HepG2 (cell line): ENCODE measurements around the gene CSNK2B. TPM values are rescaled to one million over a fixed set of nuclear protein-coding genes. Genes with fewer than 3 reads are reported as not detected.

Experiments used
- ATAC-seq: fragments of 200-7000 bp; cut with Tn5 transposase; 3 replicates; pipeline ENCODE4 v1.9.1; 2020; ENCODE audit warnings: mild to moderate bottlenecking, moderate library complexity
- BruUV-seq: library from RNA; stranded (reverse); fragments of 400-500 nt; replicated peaks from 2 replicates; lab custom pipeline; 2021; lab: Mats Ljungman, UMichigan
- CTCF ChIA-PET: fragments of 300-600 bp; formaldehyde crosslinking; extraction: SDS; loops from one replicate; lab custom pipeline; 2021; ENCODE audit warnings: low total read pairs, inconsistent platforms, low intra/inter-chr PET ratio; lab: Yijun Ruan, JAX
- POLR2A ChIA-PET: fragments of 350-600 bp; sonication (Branson Sonifier 250); formaldehyde crosslinking; loops from one replicate; lab custom pipeline; 2020; ENCODE audit warnings: antibody characterized with exemption, inconsistent platforms; lab: Yijun Ruan, JAX
- DNase-seq: peaks from one replicate; pipeline ENCODE4 v3.0.0-alpha.2; 2015; ENCODE audit warnings: low spot score
- FAIRE-seq: peaks from 3 replicates; lab custom pipeline; 2011; peaks lifted over from hg19 to GRCh38; lab: Jason Lieb, UNC
- H2AFZ ChIP-seq: one replicate; pipeline ENCODE4 v1.6.1; 2011; ENCODE audit warnings: low read length, inconsistent platforms
- H3K27ac ChIP-seq: fragments of 300-600 bp; 3 replicates; pipeline ENCODE4 v1.8.0; 2011; ENCODE audit warnings: mixed run types, mild to moderate bottlenecking, mixed read lengths, low read length, inconsistent platforms; ENCODE audit not compliant: insufficient read depth; ENCODE audit errors: extremely low read length
- H3K27me3 ChIP-seq, 2 experiments: fragments of 200-600 bp in 1 of 2; 2 replicates in 1 of 2; 3 replicates in 1 of 2; pipeline versions ENCODE4 v1.6.0 to v1.8.0; 2011; ENCODE audit warnings: low read length in 2 of 2, mild to moderate bottlenecking in 2 of 2, moderate library complexity in 2 of 2, inconsistent platforms in 1 of 2; ENCODE audit not compliant: insufficient read depth in 2 of 2, control insufficient read depth in 1 of 2
- H3K36me3 ChIP-seq, 2 experiments: fragments of 200-600 bp in 1 of 2; replicated peaks in 1 of 2; 2 replicates in 1 of 2; 3 replicates in 1 of 2; pipeline versions ENCODE4 v1.5.1 to v1.8.0; 2011; ENCODE audit warnings: low read length in 2 of 2, inconsistent platforms in 1 of 2; ENCODE audit not compliant: insufficient read depth in 2 of 2, control insufficient read depth in 1 of 2
- H3K4me1 ChIP-seq: 2 replicates; pipeline ENCODE4 v1.5.1; 2012; ENCODE audit warnings: low read length, inconsistent platforms; ENCODE audit not compliant: insufficient read depth
- H3K4me2 ChIP-seq: 2 replicates; pipeline ENCODE4 v1.6.0; 2011; ENCODE audit warnings: low read depth, low read length, inconsistent platforms
- H3K4me3 ChIP-seq, 3 experiments: fragments of 200-600 bp in 1 of 3; sonication (generic), shearing (Covaris generic) in 1 of 3; replicated peaks in 1 of 3; 2 replicates each; pipeline ENCODE4 v1.5.1; 2011 to 2016; ENCODE audit warnings: low read length in 3 of 3, inconsistent platforms in 2 of 3, low read depth in 2 of 3, mild to moderate bottlenecking in 2 of 3, control low read depth in 1 of 3, mixed read lengths in 1 of 3; ENCODE audit not compliant: insufficient read depth in 1 of 3
- H3K79me2 ChIP-seq: one replicate; pipeline ENCODE4 v1.6.1; 2011; ENCODE audit warnings: low read length, inconsistent platforms; ENCODE audit not compliant: insufficient read depth
- H3K9ac ChIP-seq: 2 replicates; pipeline ENCODE4 v1.6.0; 2011; ENCODE audit warnings: mild to moderate bottlenecking, low read depth, low read length, inconsistent platforms; ENCODE audit not compliant: insufficient read depth
- H3K9me3 ChIP-seq: 2 replicates; pipeline ENCODE4 v1.5.1; 2012; ENCODE audit warnings: mild to moderate bottlenecking, low read length
- H4K20me1 ChIP-seq: 2 replicates; pipeline ENCODE4 v1.6.0; 2011; ENCODE audit warnings: inconsistent platforms, mild to moderate bottlenecking, low read length, moderate library complexity; ENCODE audit not compliant: insufficient read depth
- AGO2 ChIP-seq: fragments of 200-400 bp; formaldehyde crosslinking; optimal IDR thresholded peaks from 2 replicates; pipeline ENCODE3; 2017; ENCODE audit warnings: mild to moderate bottlenecking, low read depth, low read length, moderate library complexity
- CBFB ChIP-seq: sonication (generic); formaldehyde crosslinking; IDR thresholded peaks from 2 replicates; pipeline ENCODE4 v1.4.0; 2020; ENCODE audit warnings: missing genetic modification reagents
- GABPB1 ChIP-seq: IDR thresholded peaks from 2 replicates; pipeline ENCODE4 v1.6.1; 2016; ENCODE audit warnings: mild to moderate bottlenecking, missing genetic modification reagents, moderate library complexity, missing compliant biosample characterization
- KDM1A ChIP-seq: IDR thresholded peaks from 2 replicates; pipeline ENCODE4 v1.6.1; 2016; ENCODE audit warnings: missing compliant biosample characterization
- MTF2 ChIP-seq: sonication (generic); formaldehyde crosslinking; IDR thresholded peaks from 2 replicates; pipeline ENCODE4 v1.5.0; 2020; ENCODE audit warnings: missing genetic modification reagents, borderline replicate concordance
- NPAS2 ChIP-seq: sonication (generic); formaldehyde crosslinking; IDR thresholded peaks from 2 replicates; pipeline ENCODE4 v1.8.0; 2022; ENCODE audit warnings: mild to moderate bottlenecking, missing genetic modification reagents, borderline replicate concordance
- NRL ChIP-seq: sonication (generic); formaldehyde crosslinking; IDR thresholded peaks from 2 replicates; pipeline ENCODE4 v1.5.0; 2020; ENCODE audit warnings: missing genetic modification reagents, mild to moderate bottlenecking, moderate library complexity, borderline replicate concordance
- PCBP1 ChIP-seq: fragments of 200-400 bp; formaldehyde crosslinking; IDR thresholded peaks from 2 replicates; pipeline ENCODE4 v1.6.1; 2017; ENCODE audit warnings: mild to moderate bottlenecking, low read depth, low read length, borderline replicate concordance
- RBM39 ChIP-seq: fragments of 200-400 bp; formaldehyde crosslinking; IDR thresholded peaks from one replicate; pipeline ENCODE4 v1.6.1; 2018; ENCODE audit warnings: antibody characterized with exemption, mild to moderate bottlenecking, low read depth, low read length; ENCODE audit not compliant: poor library complexity, severe bottlenecking
- ZBTB38 ChIP-seq: sonication (generic); formaldehyde crosslinking; IDR thresholded peaks from 2 replicates; pipeline ENCODE4 v1.5.1; 2020; ENCODE audit warnings: mild to moderate bottlenecking, missing genetic modification reagents
- ZNF101 ChIP-seq: sonication (generic); formaldehyde crosslinking; IDR thresholded peaks from 2 replicates; pipeline ENCODE4 v1.4.0; 2020; ENCODE audit warnings: mild to moderate bottlenecking, low read depth, missing genetic modification reagents, borderline replicate concordance
- ZNF234 ChIP-seq: sonication (generic); formaldehyde crosslinking; conservative IDR thresholded peaks from 2 replicates; pipeline ENCODE4 v1.5.1; 2020; ENCODE audit warnings: mild to moderate bottlenecking, missing genetic modification reagents
- WGBS: methylation state at CpG from one replicate; pipeline ENCODE4 v1.1.6; 2017; ENCODE audit warnings: low lambda C conversion rate; 5-methylcytosine and 5-hydroxymethylcytosine counted together
- in situ Hi-C: cut with HindIII; loops from 2 replicates; pipeline ENCODE4 v1.10.0; 2017; ENCODE audit warnings: low pct_unique_long_range_greater_than_20kb; ENCODE audit not compliant: extremely low pct_ligation_motif_present
- intact Hi-C: fragments of 100-400 bp; cut with micrococcal nuclease; formaldehyde crosslinking; loops from one replicate; pipeline ENCODE4 v1.10.0; 2022; ENCODE audit not compliant: unreplicated experiment
- polyA plus RNA-seq, 8 experiments: library from polyadenylated mRNA; depleted of rRNA in 3 of 8; stranded (reverse) in 7 of 8; unstranded in 1 of 8; fragments of >200 nt; fragmentation: Illumina TruSeq in 4 of 8; extraction: Trizol in 4 of 8; gene quantifications; 2 replicates each; pipeline versions ENCODE4 v1.2.1 to v1.2.3, GENCODE V29; 2011 to 2016; ENCODE audit warnings: low read depth in 4 of 8, missing spikeins in 1 of 8, mixed read lengths in 1 of 8; ENCODE audit not compliant: insufficient read depth in 1 of 8
- total RNA-seq, 5 experiments: library from RNA; depleted of rRNA; stranded (reverse); fragments of >200 nt; fragmentation: Illumina TruSeq; extraction: Trizol; gene quantifications; 2 replicates each; pipeline ENCODE4 v1.2.3, GENCODE V29; 2016; ENCODE audit warnings: low read depth in 1 of 5
- TF ChIP-seq, protein P1 (sequence below): sonication (generic); formaldehyde crosslinking; conservative IDR thresholded peaks from 2 replicates; pipeline ENCODE4 v1.4.0; 2020; ENCODE audit warnings: missing genetic modification reagents
- TF ChIP-seq, protein P2 (sequence below): sonication (generic); formaldehyde crosslinking; IDR thresholded peaks from 2 replicates; pipeline ENCODE4 v1.4.0; 2020; ENCODE audit warnings: missing genetic modification reagents
- TF ChIP-seq, protein P3 (sequence below): IDR thresholded peaks from 2 replicates; pipeline ENCODE4 v1.6.1; 2016; ENCODE audit warnings: mild to moderate bottlenecking
- TF ChIP-seq, protein P4 (sequence below): sonication (generic); formaldehyde crosslinking; IDR thresholded peaks from 2 replicates; pipeline ENCODE4 v1.4.0; 2020; ENCODE audit warnings: missing genetic modification reagents

Gene CSNK2B
- total and polyA plus RNA-seq, 2 of the 13 experiments (the other 11 are each of a cell fraction or from before 2014, with no cell fraction given): 111 to 296 TPM

DNA sequence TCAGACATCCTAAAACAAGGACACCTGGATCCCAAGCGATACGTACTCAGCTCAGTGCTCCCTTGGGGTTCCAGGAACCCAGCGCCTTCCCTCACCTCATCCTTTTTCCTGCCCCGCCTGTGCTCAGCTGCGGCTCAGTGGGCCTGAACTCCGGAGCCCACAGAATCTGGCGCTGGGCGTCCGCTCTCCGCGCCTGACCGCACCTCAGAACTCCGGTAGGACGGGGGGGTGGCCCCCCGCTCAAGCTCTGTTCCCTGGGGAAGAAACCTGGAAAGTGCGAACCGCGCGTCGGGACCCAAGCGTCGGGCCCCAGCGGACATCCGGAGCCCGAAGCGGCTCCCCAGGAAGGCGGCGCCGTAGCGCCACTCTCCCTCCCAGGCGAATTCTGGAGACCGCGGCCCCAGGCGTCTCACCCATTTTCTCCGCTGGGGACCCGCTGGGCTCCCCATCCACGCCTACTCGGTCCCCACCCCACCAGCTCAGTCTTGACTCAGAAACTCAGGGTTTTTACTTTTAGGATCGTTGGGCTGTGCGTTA lies 15.3 kb downstream of the CSNK2B start (continued):
- peak; percentile 40 for TF ChIP-seq AGO2
- TF ChIP-seq KDM1A (CRISPR knock-in tag): no peak
- TF ChIP-seq NRL (CRISPR knock-in tag): no peak
- TF ChIP-seq PCBP1: 0 out of 2 replicates have a peak, but pooled peaks have one; percentile 31
- TF ChIP-seq GABPB1: peak; percentile 13; the same call in 1 of the 2 replicates
- TF ChIP-seq, protein P1, sequence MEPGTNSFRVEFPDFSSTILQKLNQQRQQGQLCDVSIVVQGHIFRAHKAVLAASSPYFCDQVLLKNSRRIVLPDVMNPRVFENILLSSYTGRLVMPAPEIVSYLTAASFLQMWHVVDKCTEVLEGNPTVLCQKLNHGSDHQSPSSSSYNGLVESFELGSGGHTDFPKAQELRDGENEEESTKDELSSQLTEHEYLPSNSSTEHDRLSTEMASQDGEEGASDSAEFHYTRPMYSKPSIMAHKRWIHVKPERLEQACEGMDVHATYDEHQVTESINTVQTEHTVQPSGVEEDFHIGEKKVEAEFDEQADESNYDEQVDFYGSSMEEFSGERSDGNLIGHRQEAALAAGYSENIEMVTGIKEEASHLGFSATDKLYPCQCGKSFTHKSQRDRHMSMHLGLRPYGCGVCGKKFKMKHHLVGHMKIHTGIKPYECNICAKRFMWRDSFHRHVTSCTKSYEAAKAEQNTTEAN (CRISPR knock-in tag): no peak
- TF ChIP-seq ZBTB38: peak; percentile 14; the same call in 1 of the 2 replicates
- TF ChIP-seq ZNF101 (CRISPR knock-in tag): no peak
- TF ChIP-seq, all 625 proteins: peak for 8

DNA sequence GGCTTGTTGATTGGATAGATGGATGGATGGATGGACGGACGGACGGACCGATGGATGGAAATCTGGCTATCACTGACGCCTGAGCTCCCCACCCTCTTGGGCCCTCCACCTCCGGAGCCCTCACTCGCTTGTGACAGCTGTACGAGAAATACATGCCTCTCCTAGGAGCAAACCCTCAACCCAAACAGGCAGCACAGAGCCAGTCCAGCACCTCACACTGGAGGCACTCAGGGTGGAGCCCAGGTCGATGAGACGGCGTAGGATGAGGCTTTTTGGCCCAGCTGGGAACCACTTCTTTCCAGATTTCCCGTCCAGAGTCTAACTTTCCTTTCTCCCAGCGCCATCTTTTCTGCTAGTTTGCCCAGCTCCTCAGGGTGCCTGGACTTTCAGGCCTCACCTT lies 17.7 kb downstream of the CSNK2B start:
- no peak for FAIRE-seq
- WGBS: 92% methylated on average over 12 of the region's 13 CpGs
- BruUV-seq: no TSS peak
- H2AFZ ChIP-seq: no peak overlapping the region
- POLR2A ChIA-PET: interaction anchor here (1.4 to 3.2 kb wide), 5 partner anchors 18 to 147 kb away, joined by 3 to 14 read pairs (median 6); partner anchors contain the start of genes BAG6, CSNK2B and GPANK1
- no peaks in the 10 kb centered on the region for H4K20me1 ChIP-seq
- no peak overlapping the region for H3K9ac ChIP-seq
- ATAC-seq: peak; percentile 4; the same call in 2 of the 3 replicates
- H3K4me2 ChIP-seq: peak overlapping the region; percentile 82; the same call in 1 of the 2 replicates
- H3K4me1 ChIP-seq: peaks cover 26% of the 10 kb centered on the region
- H3K4me3 ChIP-seq: no peak overlapping the region
- peaks cover 17% of the 10 kb centered on the region in 2 experiments; a peak in 4 of 5 replicates for H3K36me3 ChIP-seq
- H3K79me2 ChIP-seq: no peaks in the 10 kb centered on the region
- intact Hi-C loops: loop anchor here (5.0 kb wide), 1 partner anchor 34 kb away; the partner anchor contains the start of gene LY6G6D
- no peaks in the 10 kb centered on the region for H3K9me3 ChIP-seq
- CTCF ChIA-PET: interaction anchor here (3.9 kb wide), 1 partner anchor 86 kb away, joined by 30 read pairs; no protein-coding TSS in a partner anchor
- H3K27ac ChIP-seq: no peak overlapping the region
- DNase-seq: no peak
- in situ Hi-C loops: loop anchor here (5.0 kb wide), 1 partner anchor 84 kb away; no protein-coding TSS in a partner anchor
- H3K27me3 ChIP-seq: no peaks in the 10 kb centered on the region
- no peak for TF ChIP-seq ZNF234 (CRISPR knock-in tag)
- no peak for TF ChIP-seq CBFB (CRISPR knock-in tag)
- no peak for TF ChIP-seq MTF2 (CRISPR knock-in tag)
- TF ChIP-seq, protein P2, sequence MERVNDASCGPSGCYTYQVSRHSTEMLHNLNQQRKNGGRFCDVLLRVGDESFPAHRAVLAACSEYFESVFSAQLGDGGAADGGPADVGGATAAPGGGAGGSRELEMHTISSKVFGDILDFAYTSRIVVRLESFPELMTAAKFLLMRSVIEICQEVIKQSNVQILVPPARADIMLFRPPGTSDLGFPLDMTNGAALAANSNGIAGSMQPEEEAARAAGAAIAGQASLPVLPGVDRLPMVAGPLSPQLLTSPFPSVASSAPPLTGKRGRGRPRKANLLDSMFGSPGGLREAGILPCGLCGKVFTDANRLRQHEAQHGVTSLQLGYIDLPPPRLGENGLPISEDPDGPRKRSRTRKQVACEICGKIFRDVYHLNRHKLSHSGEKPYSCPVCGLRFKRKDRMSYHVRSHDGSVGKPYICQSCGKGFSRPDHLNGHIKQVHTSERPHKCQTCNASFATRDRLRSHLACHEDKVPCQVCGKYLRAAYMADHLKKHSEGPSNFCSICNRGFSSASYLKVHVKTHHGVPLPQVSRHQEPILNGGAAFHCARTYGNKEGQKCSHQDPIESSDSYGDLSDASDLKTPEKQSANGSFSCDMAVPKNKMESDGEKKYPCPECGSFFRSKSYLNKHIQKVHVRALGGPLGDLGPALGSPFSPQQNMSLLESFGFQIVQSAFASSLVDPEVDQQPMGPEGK: no peak
- no peak for TF ChIP-seq NPAS2
- TF ChIP-seq, protein P3, sequence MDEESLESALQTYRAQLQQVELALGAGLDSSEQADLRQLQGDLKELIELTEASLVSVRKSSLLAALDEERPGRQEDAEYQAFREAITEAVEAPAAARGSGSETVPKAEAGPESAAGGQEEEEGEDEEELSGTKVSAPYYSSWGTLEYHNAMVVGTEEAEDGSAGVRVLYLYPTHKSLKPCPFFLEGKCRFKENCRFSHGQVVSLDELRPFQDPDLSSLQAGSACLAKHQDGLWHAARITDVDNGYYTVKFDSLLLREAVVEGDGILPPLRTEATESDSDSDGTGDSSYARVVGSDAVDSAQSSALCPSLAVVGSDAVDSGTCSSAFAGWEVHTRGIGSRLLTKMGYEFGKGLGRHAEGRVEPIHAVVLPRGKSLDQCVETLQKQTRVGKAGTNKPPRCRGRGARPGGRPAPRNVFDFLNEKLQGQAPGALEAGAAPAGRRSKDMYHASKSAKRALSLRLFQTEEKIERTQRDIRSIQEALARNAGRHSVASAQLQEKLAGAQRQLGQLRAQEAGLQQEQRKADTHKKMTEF (CRISPR knock-in tag): no peak
- TF ChIP-seq RBM39: no peak
- TF ChIP-seq, protein P4, sequence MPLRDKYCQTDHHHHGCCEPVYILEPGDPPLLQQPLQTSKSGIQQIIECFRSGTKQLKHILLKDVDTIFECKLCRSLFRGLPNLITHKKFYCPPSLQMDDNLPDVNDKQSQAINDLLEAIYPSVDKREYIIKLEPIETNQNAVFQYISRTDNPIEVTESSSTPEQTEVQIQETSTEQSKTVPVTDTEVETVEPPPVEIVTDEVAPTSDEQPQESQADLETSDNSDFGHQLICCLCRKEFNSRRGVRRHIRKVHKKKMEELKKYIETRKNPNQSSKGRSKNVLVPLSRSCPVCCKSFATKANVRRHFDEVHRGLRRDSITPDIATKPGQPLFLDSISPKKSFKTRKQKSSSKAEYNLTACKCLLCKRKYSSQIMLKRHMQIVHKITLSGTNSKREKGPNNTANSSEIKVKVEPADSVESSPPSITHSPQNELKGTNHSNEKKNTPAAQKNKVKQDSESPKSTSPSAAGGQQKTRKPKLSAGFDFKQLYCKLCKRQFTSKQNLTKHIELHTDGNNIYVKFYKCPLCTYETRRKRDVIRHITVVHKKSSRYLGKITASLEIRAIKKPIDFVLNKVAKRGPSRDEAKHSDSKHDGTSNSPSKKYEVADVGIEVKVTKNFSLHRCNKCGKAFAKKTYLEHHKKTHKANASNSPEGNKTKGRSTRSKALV: no peak
